Stimulated activated naive CD4-positive, alpha-beta T cell treated with Interleukin-2 at 50 U/mL for 16 hours (primary cell): ENCODE results near the gene HNF1A.

Experiments
- DNase-seq: peaks from one replicate; lab custom pipeline; 2025; lab: John Stamatoyannopoulos, UW

HNF1A gene

GRCh38 chr12:120959111-120959878 is 19.0 kb upstream of the HNF1A start:
- no peak for DNase-seq

- DNase-seq: no peak
Measured at GRCh38 chr12:120960657-120961056, 17.7 kb upstream of the HNF1A start.

- DNase-seq: no peak
Measured at GRCh38 chr12:120961604-120962531, 16.5 kb upstream of the HNF1A start.

GRCh38 chr12:120962532-120963020 is 15.8 kb upstream of the HNF1A start:
- DNase-seq: no peak

GRCh38 chr12:120964298-120964697 is 14.0 kb upstream of the HNF1A start:
- DNase-seq: no peak

- no peak for DNase-seq
Measured at GRCh38 chr12:120965534-120966091, 12.7 kb upstream of the HNF1A start.

- DNase-seq: no peak
Measured at GRCh38 chr12:120970310-120970709, 8.0 kb upstream of the HNF1A start.

GRCh38 chr12:120971299-120972180 is 6.8 kb upstream of the HNF1A start:
- DNase-seq: no peak

- no peak for DNase-seq
Measured at GRCh38 chr12:120972870-120973543, 5.3 kb upstream of the HNF1A start.

GRCh38 chr12:120977531-120978295 is 630 bp upstream of the HNF1A start:
- no peak for DNase-seq

GRCh38 chr12:120979220-120979861 is 998 bp downstream of the HNF1A start:
- no peak for DNase-seq

GRCh38 chr12:120979862-120980696 is 1.7 kb downstream of the HNF1A start:
- DNase-seq: no peak

- DNase-seq: no peak
Measured at GRCh38 chr12:120980800-120981368, 2.5 kb downstream of the HNF1A start.

GRCh38 chr12:120981407-120981941 is 3.1 kb downstream of the HNF1A start:
- DNase-seq: no peak

- no peak for DNase-seq
Measured at GRCh38 chr12:120982659-120983058, 4.3 kb downstream of the HNF1A start.

GRCh38 chr12:120983759-120984158 is 5.4 kb downstream of the HNF1A start:
- no peak for DNase-seq

GRCh38 chr12:120984351-120984898 is 6.1 kb downstream of the HNF1A start:
- DNase-seq: no peak

- no peak for DNase-seq
Measured at GRCh38 chr12:120988234-120988633, 9.9 kb downstream of the HNF1A start.
